Mesodermal cell (in vitro differentiated cells): ENCODE measurements around the gene TMEM170A.
"Not testable (repeated sequence)": the region's sequence is repeated elsewhere in the genome, so short reads cannot be mapped to it uniquely, and the experiment has no call there.

Experiments
- H3K27ac ChIP-seq: 2 replicates; pipeline ENCODE4 v1.7.0; 2013; ENCODE audit warnings: mild to moderate bottlenecking, low read depth, low read length, moderate library complexity; ENCODE audit not compliant: severe bottlenecking
- H3K36me3 ChIP-seq: 2 replicates; pipeline ENCODE4 v1.7.1; 2013; ENCODE audit warnings: mild to moderate bottlenecking, low read length, moderate library complexity; ENCODE audit not compliant: control insufficient read depth, insufficient read depth
- H3K4me1 ChIP-seq: one replicate; pipeline ENCODE4 v1.7.1; 2013; ENCODE audit warnings: mild to moderate bottlenecking, low read length; ENCODE audit not compliant: insufficient read depth, control insufficient read depth, poor library complexity, severe bottlenecking
- H3K4me3 ChIP-seq: 2 replicates; pipeline ENCODE4 v1.7.0; 2013; ENCODE audit warnings: low read length, control low read depth, mild to moderate bottlenecking; ENCODE audit not compliant: insufficient read depth, poor library complexity, severe bottlenecking; ENCODE audit errors: extremely low read depth
- H3K9me3 ChIP-seq: 2 replicates; pipeline ENCODE4 v1.7.1; 2013; ENCODE audit warnings: mild to moderate bottlenecking, low read length, moderate library complexity; ENCODE audit not compliant: control insufficient read depth
- WGBS, 2 experiments: methylation state at CpG; one replicate each; pipeline ENCODE4 v1.1.5; 2013; ENCODE audit warnings: missing lambda C conversion rate in 2 of 2; ENCODE audit not compliant: insufficient coverage in 2 of 2; 5-methylcytosine and 5-hydroxymethylcytosine counted together

The TMEM170A gene

DNA sequence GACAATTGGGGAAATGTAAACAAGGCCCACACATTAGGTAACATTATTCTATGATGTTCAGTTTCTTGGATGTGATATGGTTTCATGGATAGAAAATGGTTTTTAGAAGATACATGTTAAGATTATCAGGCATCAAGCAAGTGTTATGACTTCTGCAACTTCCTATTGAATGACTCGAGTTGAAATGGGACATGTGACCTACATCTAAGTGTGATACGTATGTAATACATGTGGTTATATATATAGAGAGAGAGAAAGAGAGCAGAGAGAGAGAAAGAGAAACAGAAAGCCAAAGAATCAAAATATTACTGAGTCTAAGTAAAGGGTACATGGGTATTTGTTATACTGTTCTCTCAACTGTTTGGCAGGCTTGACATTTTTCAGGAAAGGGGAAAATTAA, 1.7 kb downstream of the TMEM170A start:
- H3K4me1 ChIP-seq, result no peaks in the 10 kb centered on the region
- peaks cover 25% of the 10 kb centered on the region for H3K36me3 ChIP-seq
- peak overlapping the region; percentile 84 for H3K4me3 ChIP-seq
- 100% methylated on average over 1 to 2 of the region's 2 CpGs for WGBS, 2 experiments
- no peak overlapping the region for H3K27ac ChIP-seq
- H3K9me3 ChIP-seq, result peaks cover 3% of the 10 kb centered on the region

GRCh38 chr16:75461575-75461974, 2.9 kb downstream of the TMEM170A start:
- Histone ChIP-seq H3K4me3 (no peak overlapping the region), H3K36me3 (peaks cover 28% of the 10 kb centered on the region), H3K9me3 (peaks cover 3% of the 10 kb centered on the region), H3K4me1 (no peaks in the 10 kb centered on the region), H3K27ac (no peak overlapping the region)
- 100% methylated on average over 1 of the region's 2 CpGs; no CpG with 5 or more reads in 1 of the 2 experiments for WGBS, 2 experiments

- Histone ChIP-seq H3K4me1 (no peaks in the 10 kb centered on the region), H3K4me3 (no peak overlapping the region), H3K9me3 (peaks cover 3% of the 10 kb centered on the region), H3K36me3 (peaks cover 29% of the 10 kb centered on the region), H3K27ac (no peak overlapping the region)
- WGBS, 2 experiments, result no CpG with 5 or more reads among the region's 1 CpG
Observed at GRCh38 chr16:75460446-75460845, 4.0 kb downstream of the TMEM170A start.

DNA sequence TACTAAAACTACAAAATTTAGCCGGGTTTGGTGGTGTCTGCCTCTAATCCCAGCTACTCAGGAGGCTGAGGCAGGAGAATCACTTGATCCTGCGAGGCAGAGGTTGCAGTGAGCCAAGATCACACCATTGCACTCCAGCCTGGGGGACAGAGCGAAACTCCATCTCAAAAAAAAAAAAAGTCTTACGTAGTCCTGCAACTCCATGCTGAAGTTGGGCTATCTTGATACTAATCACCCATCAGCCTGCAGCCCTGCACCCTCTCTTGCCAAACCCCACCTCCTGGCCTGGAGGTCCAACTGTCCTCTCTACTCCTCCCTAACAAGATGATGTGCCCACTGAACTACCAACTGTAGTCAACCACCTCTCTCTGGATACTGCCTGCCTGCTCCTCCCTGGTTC, 4.8 kb downstream of the TMEM170A start:
- Histone ChIP-seq H3K4me3 (no peak overlapping the region), H3K27ac (no peak overlapping the region), H3K4me1 (no peaks in the 10 kb centered on the region), H3K9me3 (no peaks in the 10 kb centered on the region), H3K36me3 (peaks cover 31% of the 10 kb centered on the region)
- 94 to 100% methylated on average over 3 of the region's 4 CpGs for WGBS, 2 experiments

GRCh38 chr16:75458439-75458838, 6.0 kb downstream of the TMEM170A start:
- peaks cover 31% of the 10 kb centered on the region for H3K36me3 ChIP-seq
- H3K4me1 ChIP-seq, result no peaks in the 10 kb centered on the region
- H3K9me3 ChIP-seq, result no peaks in the 10 kb centered on the region
- no peak overlapping the region for H3K4me3 ChIP-seq
- WGBS, 2 experiments, result 100% methylated on average over 2 of the region's 2 CpGs
- H3K27ac ChIP-seq, result no peak overlapping the region

- 90 to 100% methylated on average over 2 of the region's 4 CpGs for WGBS, 2 experiments
- no peak overlapping the region for H3K4me3 ChIP-seq
- H3K36me3 ChIP-seq, result peaks cover 32% of the 10 kb centered on the region
- no peaks in the 10 kb centered on the region for H3K4me1 ChIP-seq
- H3K9me3 ChIP-seq, result no peaks in the 10 kb centered on the region
- H3K27ac ChIP-seq, result no peak overlapping the region
Observed at GRCh38 chr16:75458029-75458428, 6.5 kb downstream of the TMEM170A start.

GRCh38 chr16:75457485-75458021, 6.9 kb downstream of the TMEM170A start:
- Histone ChIP-seq H3K9me3 (no peaks in the 10 kb centered on the region), H3K27ac (no peak overlapping the region), H3K36me3 (peaks cover 34% of the 10 kb centered on the region), H3K4me1 (no peaks in the 10 kb centered on the region), H3K4me3 (no peak overlapping the region)
- 78 to 95% methylated on average over 1 to 3 of the region's 5 CpGs for WGBS, 2 experiments

GRCh38 chr16:75456971-75457370, 7.5 kb downstream of the TMEM170A start:
- Histone ChIP-seq H3K4me1 (no peaks in the 10 kb centered on the region), H3K4me3 (no peak overlapping the region), H3K9me3 (no peaks in the 10 kb centered on the region), H3K27ac (no peak overlapping the region), H3K36me3 (peaks cover 32% of the 10 kb centered on the region)
- 80 to 86% methylated on average over 1 of the region's 1 CpG for WGBS, 2 experiments

- not testable (repeated sequence) for H3K27ac ChIP-seq, H3K9me3 ChIP-seq, H3K4me1 ChIP-seq, H3K4me3 ChIP-seq
- peaks cover 32% of the 10 kb centered on the region for H3K36me3 ChIP-seq
- WGBS, 2 experiments, result 95 to 97% methylated on average over 3 of the region's 4 CpGs
Observed at GRCh38 chr16:75456486-75456885, 8.0 kb downstream of the TMEM170A start.

- H3K4me3 ChIP-seq, result no peak overlapping the region
- H3K4me1 ChIP-seq, result no peaks in the 10 kb centered on the region
- no peak overlapping the region for H3K27ac ChIP-seq
- WGBS, 2 experiments, result 67 to 76% methylated on average over 5 of the region's 5 CpGs
- no peaks in the 10 kb centered on the region for H3K9me3 ChIP-seq
- peaks cover 33% of the 10 kb centered on the region for H3K36me3 ChIP-seq
Observed at GRCh38 chr16:75455677-75456076, 8.8 kb downstream of the TMEM170A start.

- no peak overlapping the region for H3K27ac ChIP-seq
- H3K9me3 ChIP-seq, result no peaks in the 10 kb centered on the region
- peaks cover 42% of the 10 kb centered on the region for H3K36me3 ChIP-seq
- WGBS, 2 experiments, result 88 to 96% methylated on average over 12 of the region's 12 CpGs
- H3K4me3 ChIP-seq, result no peak overlapping the region
- H3K4me1 ChIP-seq, result no peaks in the 10 kb centered on the region
Observed at GRCh38 chr16:75452464-75453190, 11.9 kb downstream of the TMEM170A start.
